HG03565 (cell line): ENCODE measurements around the gene PTGIS.

Source experiments
- ATAC-seq: cut with Tn5 transposase; IDR thresholded peaks from one replicate; pipeline ENCODE4 v1.9.1; 2021; ENCODE audit warnings: mild to moderate bottlenecking, moderate library complexity; ENCODE audit not compliant: unreplicated experiment

The PTGIS gene

DNA sequence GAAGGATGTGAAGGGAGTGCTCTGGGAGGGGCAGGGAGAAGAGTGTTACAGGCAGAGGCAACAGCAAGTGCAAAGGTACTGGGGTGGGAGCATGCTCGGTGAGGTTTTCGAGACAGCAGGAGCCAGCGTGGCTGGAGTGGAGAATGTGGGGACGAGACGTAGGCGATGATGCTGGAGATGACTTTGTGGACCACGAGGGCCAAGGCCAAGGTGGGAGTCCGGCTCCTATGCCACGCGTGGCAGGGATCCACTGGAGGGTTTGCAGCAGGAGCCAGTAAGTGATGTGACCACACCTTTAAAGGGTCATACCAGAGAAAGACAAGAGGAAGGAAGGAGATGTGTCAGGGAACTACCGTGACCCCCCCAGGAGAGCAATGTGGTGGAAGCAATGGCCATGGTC lies 7.3 kb downstream of the PTGIS start:
- no peak for ATAC-seq

DNA sequence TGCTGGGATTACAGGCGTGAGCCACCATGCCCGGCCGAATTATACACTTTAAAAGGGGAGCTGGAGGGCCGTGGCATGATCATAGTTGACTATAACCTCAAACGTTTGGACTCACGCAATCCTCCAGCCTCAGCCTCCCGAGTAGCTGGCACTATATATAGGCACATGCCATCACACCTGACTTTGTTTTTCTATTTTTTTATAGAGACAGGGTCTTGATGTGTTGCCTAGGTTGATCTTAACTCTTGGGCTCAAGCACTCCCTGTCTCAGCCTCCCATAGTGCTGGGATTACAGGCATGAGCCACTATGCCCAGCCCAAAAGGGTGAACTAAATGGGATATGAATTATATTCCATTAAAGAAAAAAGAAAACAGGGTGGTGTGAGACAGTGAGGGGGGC lies 7.8 kb downstream of the PTGIS start:
- ATAC-seq: no peak

DNA sequence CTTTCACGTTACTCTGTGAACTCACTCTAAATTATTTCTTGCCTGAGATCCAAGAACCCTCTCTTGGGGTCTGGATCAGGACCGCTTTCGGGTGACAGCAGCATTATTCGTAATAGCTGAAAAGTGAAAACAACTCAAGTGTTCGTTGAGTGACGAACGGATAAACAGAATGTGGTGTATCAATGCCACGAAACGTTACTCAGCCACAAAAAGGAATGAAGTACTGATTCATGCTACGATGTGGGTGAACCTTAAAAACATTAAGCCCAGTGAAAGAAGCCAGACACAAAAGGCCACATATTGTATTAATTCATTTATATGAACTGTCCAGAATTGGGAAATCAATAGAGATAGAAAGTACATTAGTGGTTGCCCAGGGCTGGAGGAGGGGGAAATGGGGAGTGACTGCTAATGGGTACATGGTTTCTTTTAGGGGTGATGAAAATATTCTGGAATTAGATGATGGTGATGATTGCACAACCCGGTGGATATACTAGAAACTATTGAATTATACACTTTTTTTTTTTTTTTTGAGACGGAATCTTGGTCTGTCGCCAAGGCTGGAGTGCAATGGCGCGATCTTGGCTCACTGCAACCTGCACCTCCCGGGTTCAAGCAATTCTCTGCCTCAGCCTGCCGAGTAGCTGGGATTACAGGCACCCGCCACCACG lies 8.4 kb downstream of the PTGIS start:
- no peak for ATAC-seq

- no peak for ATAC-seq
These were observed 9.1 kb downstream of the PTGIS start for GRCh38 chr20:49558826-49559225.

- no peak for ATAC-seq
These were observed 10.5 kb downstream of the PTGIS start for GRCh38 chr20:49557449-49557848.

DNA sequence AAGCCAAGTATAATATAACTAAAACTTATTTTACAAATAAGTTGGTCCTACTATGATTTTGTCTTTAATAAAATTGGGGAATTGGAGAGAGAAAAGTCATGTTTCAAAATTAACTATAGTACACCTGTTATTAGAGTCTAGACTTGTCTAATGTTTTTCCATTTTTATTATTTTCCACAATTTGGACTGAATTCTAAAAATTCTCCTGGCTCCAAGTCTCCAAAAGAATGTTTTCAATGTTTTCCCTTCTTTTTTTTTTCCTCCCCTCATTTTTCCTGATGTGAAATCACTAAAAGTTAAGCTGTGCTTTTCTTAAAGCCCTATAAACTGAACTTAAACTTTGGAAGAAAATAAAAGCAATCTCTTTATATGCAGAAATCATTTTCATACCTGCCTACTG lies 11.3 kb downstream of the PTGIS start:
- ATAC-seq: no peak

GRCh38 chr20:49549801-49550551 lies 18.0 kb downstream of the PTGIS start:
- no peak for ATAC-seq

GRCh38 chr20:49548371-49548947 lies 19.5 kb downstream of the PTGIS start:
- ATAC-seq: no peak

GRCh38 chr20:49545572-49545971 lies 22.4 kb downstream of the PTGIS start:
- ATAC-seq: no peak

DNA sequence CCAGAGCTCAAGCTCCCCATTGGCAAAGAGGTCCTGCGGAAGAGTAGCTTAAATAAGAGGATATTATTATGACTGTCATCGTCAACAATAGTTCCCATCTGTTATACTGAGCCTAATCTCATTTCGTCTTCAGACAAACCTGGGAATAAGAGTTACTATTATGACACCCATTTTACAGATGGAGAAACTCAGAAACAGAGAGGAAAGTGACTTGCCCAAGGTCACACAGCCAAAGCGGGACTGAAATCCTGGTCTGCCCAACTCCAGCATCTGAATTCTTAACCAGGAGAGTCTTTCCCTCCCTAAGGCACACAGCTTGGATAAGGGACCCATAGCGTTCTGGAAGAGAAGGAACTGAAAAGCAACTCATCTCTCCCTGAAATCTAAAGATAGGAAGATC lies 23.4 kb downstream of the PTGIS start:
- ATAC-seq: no peak

GRCh38 chr20:49543858-49544437 lies 24.0 kb downstream of the PTGIS start:
- no peak for ATAC-seq

DNA sequence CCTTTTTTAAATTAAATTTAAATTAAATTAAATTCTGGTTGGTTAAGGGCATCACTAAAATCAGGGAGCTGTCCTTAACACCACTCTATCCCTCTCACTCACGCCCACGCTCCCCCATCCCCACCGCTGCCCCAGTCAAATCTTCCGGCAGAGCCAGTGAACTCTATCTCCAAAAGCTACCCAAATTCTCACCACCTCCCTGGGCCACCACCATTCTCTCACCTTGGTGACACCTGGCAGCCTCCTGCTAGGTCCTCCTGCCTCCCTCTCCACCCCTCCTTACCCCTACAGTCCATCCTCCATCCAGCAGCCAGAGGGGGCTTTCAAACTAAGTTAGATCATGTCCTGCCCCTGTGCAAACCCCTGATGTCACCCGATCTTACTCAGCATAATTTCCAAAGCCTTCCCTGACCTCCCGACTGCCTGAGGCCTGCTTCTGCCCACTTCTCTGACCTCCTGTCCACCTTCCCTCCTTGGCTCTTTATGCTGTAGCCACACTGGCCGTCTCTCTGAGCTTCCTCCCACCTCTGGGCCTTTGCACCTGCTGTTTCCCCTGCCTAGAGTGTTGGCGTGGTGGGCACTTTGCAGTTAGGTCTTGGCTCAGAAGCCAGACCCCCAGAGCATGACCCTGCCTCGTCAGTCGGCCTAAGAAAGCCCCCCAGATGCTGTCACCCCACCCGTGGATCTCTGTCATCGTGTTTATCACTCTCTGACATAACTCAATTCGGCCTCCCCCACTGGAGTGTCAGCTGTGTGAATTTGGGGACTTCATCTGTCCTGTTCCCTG lies 24.7 kb downstream of the PTGIS start:
- no peak for ATAC-seq

GRCh38 chr20:49542514-49542991 lies 25.4 kb downstream of the PTGIS start:
- no peak for ATAC-seq

DNA sequence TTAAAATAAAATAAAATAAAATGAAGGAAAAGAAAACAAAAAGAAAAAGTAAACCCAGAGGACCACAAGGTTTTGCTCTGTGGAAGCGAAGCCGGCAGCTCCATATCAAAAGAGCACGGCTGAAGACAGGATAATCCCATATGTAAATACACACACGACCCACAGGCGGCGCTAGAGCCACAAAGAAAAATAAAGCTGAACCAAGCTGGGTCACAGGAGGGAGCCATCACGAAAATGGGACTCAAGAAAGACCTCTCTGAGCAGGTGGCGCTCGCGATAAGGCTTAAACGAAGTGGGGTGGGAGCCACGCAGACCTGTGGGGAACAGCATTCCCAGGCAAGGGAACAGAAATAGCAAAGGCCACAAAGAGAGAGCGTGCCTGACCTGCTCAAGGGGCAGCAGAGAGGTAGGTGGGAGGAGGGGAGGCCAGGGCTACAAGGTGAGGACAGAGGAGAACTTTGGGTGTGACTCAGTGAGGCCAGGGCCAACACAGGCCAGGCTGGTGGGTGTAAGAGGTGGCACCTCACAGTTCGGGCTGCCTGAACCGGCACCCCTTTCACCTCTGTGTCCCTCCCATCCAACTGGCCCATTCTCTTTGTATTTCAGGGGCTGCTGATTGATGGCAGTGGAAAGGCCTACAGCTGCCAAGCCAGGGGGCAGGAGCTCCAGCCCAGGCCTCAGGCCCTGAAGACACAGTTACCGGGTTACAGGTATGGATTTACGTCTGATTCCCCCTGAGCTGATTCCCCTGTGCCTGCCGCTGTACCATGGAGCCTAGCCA lies 26.0 kb downstream of the PTGIS start:
- ATAC-seq: no peak

DNA sequence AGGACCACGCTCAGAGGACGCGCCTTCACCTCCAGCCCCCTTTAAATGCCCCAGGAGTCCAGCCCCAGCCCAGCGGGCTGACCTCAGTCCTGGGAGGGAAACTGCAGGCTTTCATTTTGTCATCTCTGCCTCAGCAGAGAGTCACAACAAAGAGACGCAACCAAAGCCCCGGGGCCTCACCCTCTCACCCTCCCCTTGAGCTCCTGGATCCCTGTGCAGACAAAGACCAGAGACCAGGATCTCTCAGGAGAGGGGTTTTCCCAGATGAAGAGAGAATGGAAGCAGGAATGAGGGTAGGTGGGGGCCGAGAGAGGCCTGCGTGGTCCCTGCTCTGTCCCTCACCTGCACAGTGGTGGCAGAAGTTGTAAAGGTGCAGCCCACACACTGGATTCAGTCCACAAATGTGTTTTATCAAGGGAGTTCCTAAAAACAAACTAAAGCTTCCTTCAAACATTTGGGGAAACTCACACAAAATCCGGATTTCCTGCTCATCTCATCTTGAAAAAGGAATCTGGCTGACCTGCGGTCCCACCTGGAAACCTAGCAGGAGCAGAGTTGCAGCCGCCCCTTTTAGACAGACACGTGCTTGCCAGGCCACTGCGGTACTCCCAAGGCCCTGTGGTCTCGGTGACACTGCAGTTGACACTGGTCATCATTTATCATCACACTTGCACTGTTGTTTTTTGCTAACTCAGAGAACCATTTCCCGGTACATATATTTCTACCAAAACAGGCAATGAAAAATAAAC lies 27.1 kb downstream of the PTGIS start:
- ATAC-seq: no peak

DNA sequence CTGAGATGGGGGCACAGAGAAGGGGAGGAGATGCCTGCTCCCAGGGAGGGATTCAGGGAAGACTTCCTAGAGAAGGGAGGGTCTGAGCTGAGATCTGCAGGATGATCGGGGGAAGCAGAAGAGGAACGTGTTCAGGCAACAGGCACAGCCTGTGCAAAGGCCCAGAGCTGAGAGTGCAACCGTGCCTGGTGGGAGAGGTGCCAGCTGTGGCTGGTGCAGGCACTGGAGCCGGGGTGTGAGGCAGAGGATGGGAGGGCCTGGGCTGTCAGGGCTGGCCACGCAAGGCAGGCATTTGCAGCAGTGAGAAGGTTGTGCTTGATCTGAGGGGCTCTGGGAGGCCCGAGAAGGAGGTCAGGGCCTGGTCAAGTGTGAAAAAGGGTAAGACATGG lies 27.7 kb downstream of the PTGIS start:
- ATAC-seq: no peak

DNA sequence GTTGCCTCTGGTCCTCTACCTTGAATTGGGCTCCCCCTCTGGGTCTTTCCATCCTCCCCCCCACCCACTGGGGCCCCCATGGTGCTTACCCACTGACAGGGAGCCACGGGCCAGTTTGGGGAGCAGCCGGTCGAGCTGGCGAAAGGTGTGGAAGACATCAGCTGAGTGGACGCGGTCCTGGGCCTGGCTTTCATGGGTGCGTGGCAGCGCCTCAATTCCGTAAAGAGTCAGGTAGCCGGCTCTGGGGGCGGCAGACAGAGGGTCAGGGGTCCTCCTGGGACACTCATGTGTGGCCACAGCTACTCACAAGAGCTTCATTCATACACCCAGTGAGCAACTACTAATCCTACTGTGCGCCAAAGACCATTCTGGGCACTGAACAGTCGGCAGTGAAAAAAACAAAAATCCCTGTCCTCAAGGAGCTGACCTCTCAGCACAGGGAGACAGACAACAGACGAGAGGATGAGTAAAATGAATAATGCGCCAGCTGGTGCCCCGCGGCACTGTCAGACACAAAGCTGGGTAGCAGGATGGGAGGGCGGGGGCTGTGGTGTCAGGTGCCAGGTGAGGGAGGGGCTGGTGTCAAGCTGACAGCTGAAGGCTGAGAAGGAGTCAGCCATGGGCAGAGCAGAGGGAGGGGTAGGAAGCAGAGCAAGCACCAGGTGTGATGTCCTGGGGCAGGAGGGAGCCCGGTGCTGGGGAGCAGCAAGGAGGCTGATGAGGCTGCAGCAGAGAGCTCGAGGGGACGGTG lies 28.3 kb downstream of the PTGIS start:
- ATAC-seq: no peak

DNA sequence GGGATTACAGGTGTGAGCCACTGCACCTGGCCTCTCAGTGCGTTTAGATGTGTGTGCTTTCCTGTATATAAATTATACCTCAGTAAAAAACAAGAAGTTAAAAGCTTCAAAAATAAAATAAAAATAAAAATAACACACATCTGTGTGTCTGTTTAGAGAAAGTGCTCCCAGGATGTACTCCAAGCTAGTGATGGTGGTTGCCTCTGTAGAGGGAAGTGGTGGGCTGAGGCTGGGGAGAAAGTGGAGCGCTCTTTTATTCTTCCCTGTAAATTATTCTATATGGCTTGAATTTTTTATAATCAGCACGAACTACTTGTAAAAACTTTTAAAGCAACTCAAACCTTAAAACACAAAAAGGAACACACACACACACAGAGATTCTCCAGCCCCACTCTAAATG lies 29.0 kb downstream of the PTGIS start:
- no peak for ATAC-seq

- no peak for ATAC-seq
These were observed 33.7 kb downstream of the PTGIS start for GRCh38 chr20:49534255-49534712.
